ENCODE measurements around the gene PPP5C.

PPP5C gene

GRCh38 chr19:46415804-46416709, 69.2 kb downstream of the PPP5C start:
- TF ChIP-seq EGR1 (IDR thresholded peaks at IDR 0.05) (peak; percentile 42), NFIC (IDR thresholded peaks at IDR 0.05) (peak; percentile 78), TAF1 (IDR thresholded peaks at IDR 0.05; ENCODE audit: low read depth) (0 out of 2 replicates have a peak, but pooled peaks have one; percentile 23)

GRCh38 chr19:46420056-46420455, 73.2 kb downstream of the PPP5C start:
- TF ChIP-seq RAD21 (IDR thresholded peaks at IDR 0.05; ENCODE audit: low read depth) = no peak
- TF ChIP-seq EP300 (IDR thresholded peaks at IDR 0.05; ENCODE audit: borderline replicate concordance) = no peak
- TF ChIP-seq TAF1 (IDR thresholded peaks at IDR 0.05; ENCODE audit: low read depth) = no peak
- no peak for TF ChIP-seq CEBPB (IDR thresholded peaks at IDR 0.05)
- TF ChIP-seq NFIC (IDR thresholded peaks at IDR 0.05) = no peak
- no peak for TF ChIP-seq ZBTB7A (IDR thresholded peaks at IDR 0.05; ENCODE audit: low read depth)
- no peak for TF ChIP-seq YY1 (IDR thresholded peaks at IDR 0.05; ENCODE audit: low read depth)
- TF ChIP-seq EGR1 (IDR thresholded peaks at IDR 0.05) = no peak
- TF ChIP-seq CREB1 (IDR thresholded peaks at IDR 0.05; ENCODE audit: low read depth) = no peak
- TF ChIP-seq REST (IDR thresholded peaks at IDR 0.05; ENCODE audit: low read depth) = no peak
- TF ChIP-seq USF1 (IDR thresholded peaks at IDR 0.05) = no peak
- TF ChIP-seq TCF12 (IDR thresholded peaks at IDR 0.05; ENCODE audit: low read depth) = no peak
- no peak for TF ChIP-seq TEAD4 (IDR thresholded peaks at IDR 0.05)
- TF ChIP-seq MAX (IDR thresholded peaks at IDR 0.05) = no peak

GRCh38 chr19:46422344-46422743, 75.5 kb downstream of the PPP5C start:
- TF ChIP-seq ZBTB7A (IDR thresholded peaks at IDR 0.05; ENCODE audit: low read depth) = no peak
- TF ChIP-seq FOXM1 (IDR thresholded peaks at IDR 0.05; ENCODE audit: borderline replicate concordance, low read depth) = no peak
- no peak for TF ChIP-seq TAF1 (IDR thresholded peaks at IDR 0.05; ENCODE audit: low read depth)
- no peak for TF ChIP-seq CEBPB (IDR thresholded peaks at IDR 0.05)
- no peak for TF ChIP-seq EGR1 (IDR thresholded peaks at IDR 0.05)
- no peak for TF ChIP-seq USF1 (IDR thresholded peaks at IDR 0.05)

GRCh38 chr19:46423188-46423587, 76.3 kb downstream of the PPP5C start:
- TF ChIP-seq ZBTB7A (IDR thresholded peaks at IDR 0.05; ENCODE audit: low read depth) = no peak
- no peak for TF ChIP-seq EP300 (IDR thresholded peaks at IDR 0.05; ENCODE audit: borderline replicate concordance)
- TF ChIP-seq RAD21 (IDR thresholded peaks at IDR 0.05; ENCODE audit: low read depth) = no peak

GRCh38 chr19:46426035-46426505, 79.2 kb downstream of the PPP5C start:
- TF ChIP-seq NFIC (IDR thresholded peaks at IDR 0.05) = peak; percentile 38; the same call in 1 of the 2 replicates
- TF ChIP-seq USF1 (IDR thresholded peaks at IDR 0.05) = no peak
- 0 out of 2 replicates have a peak, but pooled peaks have one; percentile 31 for TF ChIP-seq TAF1 (IDR thresholded peaks at IDR 0.05; ENCODE audit: low read depth)
- no peak for TF ChIP-seq RAD21 (IDR thresholded peaks at IDR 0.05; ENCODE audit: low read depth)
- no peak for TF ChIP-seq REST (IDR thresholded peaks at IDR 0.05; ENCODE audit: low read depth)

GRCh38 chr19:46426506-46427162, 79.7 kb downstream of the PPP5C start:
- TF ChIP-seq EGR1 (IDR thresholded peaks at IDR 0.05) = 0 out of 2 replicates have a peak, but pooled peaks have one; percentile 18
- TF ChIP-seq EP300 (IDR thresholded peaks at IDR 0.05; ENCODE audit: borderline replicate concordance) = no peak
